Brain microvascular endothelial cell (primary cell): ENCODE results near the gene SMAD3.
A peak's percentile ranks its signal among the peaks of the same experiment; 100 is the strongest.

Experiments used
- DNase-seq: peaks from one replicate; pipeline ENCODE4 v3.0.0-alpha.2; 2020
- H3K27ac ChIP-seq: fragments of 250-450 bp; sonication (Bioruptor Pico); 2 replicates; pipeline ENCODE4 v1.5.1; 2020; ENCODE audit warnings: mild to moderate bottlenecking, moderate library complexity
- H3K27me3 ChIP-seq: fragments of 250-450 bp; sonication (Bioruptor Pico); replicated peaks from 2 replicates; pipeline ENCODE4 v1.5.1; 2020; ENCODE audit warnings: mild to moderate bottlenecking
- H3K36me3 ChIP-seq: fragments of 250-450 bp; sonication (Bioruptor Pico); replicated peaks from 2 replicates; pipeline ENCODE4 v1.5.1; 2020; ENCODE audit warnings: mild to moderate bottlenecking
- H3K4me3 ChIP-seq: 2 replicates; pipeline ENCODE4 v1.5.1; 2011; ENCODE audit warnings: low read depth, mild to moderate bottlenecking, control low read depth, low read length, moderate library complexity
- CTCF ChIP-seq: IDR thresholded peaks from 2 replicates; pipeline ENCODE4 v1.5.1; 2011; ENCODE audit warnings: low read depth, mild to moderate bottlenecking, moderate library complexity, low read length, control low read depth, inconsistent platforms; ENCODE audit errors: missing control alignments
- in situ Hi-C: cut with HindIII; loops from 2 replicates; pipeline ENCODE4 v1.10.0; 2017; ENCODE audit warnings: low sequenced_read_pairs, low pct_ligation_motif_present

The SMAD3 gene

GRCh38 chr15:67130673-67131601 lies 65.5 kb downstream of the SMAD3 start:
- no peak for DNase-seq
- no peak overlapping the region for H3K4me3 ChIP-seq
- peak overlapping the region; percentile 100 for H3K27ac ChIP-seq
- H3K27me3 ChIP-seq = no peaks in the 10 kb centered on the region
- peaks cover 71% of the 10 kb centered on the region for H3K36me3 ChIP-seq
- TF ChIP-seq CTCF = no peak
- in situ Hi-C loops = no loop called here

- peaks cover 65% of the 10 kb centered on the region for H3K36me3 ChIP-seq
- no peak for DNase-seq
- no peak for TF ChIP-seq CTCF
- H3K27me3 ChIP-seq = no peaks in the 10 kb centered on the region
- H3K4me3 ChIP-seq = no peak overlapping the region
- peak overlapping the region; percentile 100 for H3K27ac ChIP-seq
- in situ Hi-C loops = no loop called here
Observed at GRCh38 chr15:67132276-67132675, 66.9 kb downstream of the SMAD3 start.

GRCh38 chr15:67133026-67133425 lies 67.6 kb downstream of the SMAD3 start:
- peaks cover 61% of the 10 kb centered on the region for H3K36me3 ChIP-seq
- TF ChIP-seq CTCF = no peak
- no peaks in the 10 kb centered on the region for H3K27me3 ChIP-seq
- no peak overlapping the region for H3K4me3 ChIP-seq
- peak overlapping the region; percentile 100 for H3K27ac ChIP-seq
- in situ Hi-C loops = no loop called here
- DNase-seq = no peak

- in situ Hi-C loops = no loop called here
- TF ChIP-seq CTCF = no peak
- Histone ChIP-seq H3K36me3 (peaks cover 60% of the 10 kb centered on the region), H3K4me3 (no peak overlapping the region), H3K27ac (peak overlapping the region; percentile 100), H3K27me3 (no peaks in the 10 kb centered on the region)
- no peak for DNase-seq
Observed at GRCh38 chr15:67133738-67134066, 68.3 kb downstream of the SMAD3 start.

GRCh38 chr15:67134067-67134838 lies 68.9 kb downstream of the SMAD3 start:
- TF ChIP-seq CTCF = no peak
- in situ Hi-C loops = no loop called here
- Histone ChIP-seq H3K4me3 (no peak overlapping the region), H3K36me3 (peaks cover 55% of the 10 kb centered on the region), H3K27ac (peak overlapping the region; percentile 100), H3K27me3 (no peaks in the 10 kb centered on the region)
- peak; percentile 69 for DNase-seq
